HG02970 (cell line): ENCODE measurements around the gene MYBPC2.

Experiments used
- ATAC-seq: cut with Tn5 transposase; IDR thresholded peaks from one replicate; pipeline ENCODE4 v1.9.1; 2021; ENCODE audit warnings: mild to moderate bottlenecking, moderate library complexity, moderate number of reproducible peaks; ENCODE audit not compliant: unreplicated experiment, low FRiP score

Gene MYBPC2

GRCh38 chr19:50512999-50513745 is 80.5 kb downstream of the MYBPC2 start:
- no peak for ATAC-seq

- no peak for ATAC-seq
Measured at GRCh38 chr19:50513746-50514345, 81.2 kb downstream of the MYBPC2 start, which contains the start of gene ASPDH. TSS of gene ASPDH (minus strand) at chr19:50513913. CDS start at chr19:50513823, 90 bp downstream.

- ATAC-seq: no peak
Measured at GRCh38 chr19:50514346-50515167, 81.9 kb downstream of the MYBPC2 start.

- no peak for ATAC-seq
Measured at GRCh38 chr19:50515168-50515561, 82.5 kb downstream of the MYBPC2 start.
